Hematopoietic multipotent progenitor cell treated with erythropoietin and hydrocortisone succinate and interleukin-3 and kit ligand, for 6 days (in vitro differentiated cells): ENCODE data around the gene CRISPLD2.
"Not testable (repeated sequence)": the region's sequence is repeated elsewhere in the genome, so short reads cannot be mapped to it uniquely, and the experiment has no call there.

Experiments used
- DNase-seq: peaks from one replicate; pipeline ENCODE4 v3.0.0-alpha.2; 2015

CRISPLD2 gene

GRCh38 chr16:84841787-84842300, 22.1 kb downstream of the CRISPLD2 start:
- no peak for DNase-seq

GRCh38 chr16:84842516-84843148, 22.8 kb downstream of the CRISPLD2 start:
- DNase-seq = no peak

GRCh38 chr16:84843149-84844048, 23.6 kb downstream of the CRISPLD2 start:
- DNase-seq = no peak

GRCh38 chr16:84844049-84844350, 24.2 kb downstream of the CRISPLD2 start:
- DNase-seq = no peak

- no peak for DNase-seq
Observed at GRCh38 chr16:84844559-84845495, 25.0 kb downstream of the CRISPLD2 start.

- no peak for DNase-seq
Observed at GRCh38 chr16:84845496-84846002, 25.8 kb downstream of the CRISPLD2 start.

GRCh38 chr16:84847564-84848355, 28.0 kb downstream of the CRISPLD2 start:
- no peak for DNase-seq

- no peak for DNase-seq
Observed at GRCh38 chr16:84848986-84849634, 29.3 kb downstream of the CRISPLD2 start.

GRCh38 chr16:84849751-84850150, 30.0 kb downstream of the CRISPLD2 start:
- no peak for DNase-seq

GRCh38 chr16:84850714-84851113, 30.9 kb downstream of the CRISPLD2 start:
- no peak for DNase-seq

- DNase-seq = no peak
Observed at GRCh38 chr16:84851192-84852127, 31.7 kb downstream of the CRISPLD2 start.

GRCh38 chr16:84853534-84853933, 33.7 kb downstream of the CRISPLD2 start:
- no peak for DNase-seq

GRCh38 chr16:84854759-84855158, 35.0 kb downstream of the CRISPLD2 start:
- no peak for DNase-seq

GRCh38 chr16:84855435-84856202, 35.8 kb downstream of the CRISPLD2 start:
- DNase-seq = not testable (repeated sequence)

GRCh38 chr16:84856203-84856581, 36.4 kb downstream of the CRISPLD2 start:
- DNase-seq = not testable (repeated sequence)

GRCh38 chr16:84856811-84857210, 37.0 kb downstream of the CRISPLD2 start:
- not testable (repeated sequence) for DNase-seq

- DNase-seq = no peak
Observed at GRCh38 chr16:84859681-84860080, 39.9 kb downstream of the CRISPLD2 start.

GRCh38 chr16:84860383-84860782, 40.6 kb downstream of the CRISPLD2 start:
- DNase-seq = no peak

GRCh38 chr16:84861671-84862070, 41.9 kb downstream of the CRISPLD2 start:
- no peak for DNase-seq
